Lung (tissue), 12 donors: ENCODE measurements around the gene NRDE2. TPM values are rescaled to one million over a fixed set of nuclear protein-coding genes. Genes with fewer than 3 reads are reported as not detected.

Experiments
- ATAC-seq: fragments of 200-7000 bp; cut with Tn5 transposase; one replicate; pipeline ENCODE4 v1.9.1; 2020; ENCODE audit warnings: moderate number of reproducible peaks; ENCODE audit not compliant: insufficient read depth, low FRiP score
- DNase-seq, 3 donors: peaks; one replicate each; pipeline ENCODE4 v3.0.0-alpha.2; 2013 to 2017
- H3K27ac ChIP-seq, 2 donors: one replicate each; pipeline ENCODE4 v1.5.1; 2013; ENCODE audit warnings: mild to moderate bottlenecking in 2 of 2, moderate library complexity in 2 of 2, control low read depth in 1 of 2, inconsistent platforms in 1 of 2, low read depth in 1 of 2, low read length in 1 of 2
- H3K27me3 ChIP-seq, 3 donors: one replicate each; pipeline ENCODE4 v1.5.1; 2013; ENCODE audit warnings: low read length in 2 of 3; ENCODE audit not compliant: control insufficient read depth in 3 of 3, insufficient read depth in 3 of 3
- H3K36me3 ChIP-seq, 4 donors: one replicate each; pipeline ENCODE4 v1.5.1; 2013; ENCODE audit warnings: low read length in 4 of 4, mild to moderate bottlenecking in 1 of 4, moderate library complexity in 1 of 4; ENCODE audit not compliant: control insufficient read depth in 4 of 4, insufficient read depth in 4 of 4
- H3K4me1 ChIP-seq, 5 donors: one replicate each; pipeline ENCODE4 v1.5.1; 2013; ENCODE audit warnings: low read length in 5 of 5, mild to moderate bottlenecking in 2 of 5, moderate library complexity in 1 of 5; ENCODE audit not compliant: control insufficient read depth in 5 of 5, insufficient read depth in 5 of 5
- H3K4me3 ChIP-seq: one replicate; pipeline ENCODE4 v1.5.1; 2013; ENCODE audit warnings: mild to moderate bottlenecking, control low read depth, moderate library complexity
- H3K9ac ChIP-seq, 2 donors: one replicate each; pipeline ENCODE4 v1.5.1; 2013; ENCODE audit warnings: low read length in 2 of 2, control low read depth in 1 of 2; ENCODE audit not compliant: insufficient read depth in 1 of 2
- H3K9me3 ChIP-seq, 4 donors: one replicate each; pipeline ENCODE4 v1.5.1; 2013; ENCODE audit warnings: low read length in 3 of 4, mild to moderate bottlenecking in 1 of 4, moderate library complexity in 1 of 4; ENCODE audit not compliant: control insufficient read depth in 4 of 4, insufficient read depth in 3 of 4
- CTCF ChIP-seq: IDR thresholded peaks from 2 replicates; pipeline ENCODE4 v1.5.1; 2012; ENCODE audit warnings: mild to moderate bottlenecking; ENCODE audit errors: control extremely low read depth, extremely low read depth
- WGBS, 2 donors: extraction: QIAGEN DNeasy Blood & Tissue Kit; methylation state at CpG; one replicate each; pipeline ENCODE4 v1.1.7; 2013; 5-methylcytosine and 5-hydroxymethylcytosine counted together
- polyA plus RNA-seq, 2 donors: library from polyadenylated mRNA; stranded (reverse); fragments of 200-250 nt; gene quantifications; one replicate each; pipeline ENCODE4 v1.2.1, GENCODE V29; 2013
- total RNA-seq, 2 donors: library from RNA; depleted of rRNA in 1 of 2; stranded (reverse); fragments of >200 nt in 1 of 2; gene quantifications; one replicate each; pipeline ENCODE4 v1.2.1, GENCODE V29; 2014 to 2021
- donor health status: control.
- donor health status: control.
- donor health status: Bipolar disorder and iron deficiency.
- donor health status: healthy.
- donor health status: DM: yes; HTN: yes; CAD: no.

Gene NRDE2
- total and polyA plus RNA-seq, 4 donors, result 7.0 to 21.0 (median 13.3) TPM

- Histone ChIP-seq H3K9me3 (no peaks in the 10 kb centered on the region), H3K9ac (no peak overlapping the region), H3K36me3 (peaks cover 5 to 46% (median 17%) of the 10 kb centered on the region in 4 donors), H3K4me1 (peaks cover 0 to 2% (median 0%) of the 10 kb centered on the region in 5 donors), H3K27ac (no peak overlapping the region), H3K4me3 (no peak overlapping the region), H3K27me3 (no peaks in the 10 kb centered on the region)
- TF ChIP-seq CTCF, result no peak
- 90 to 94% methylated on average over 35 of the region's 35 CpGs for WGBS, 2 donors
- no peak for ATAC-seq
- no peak for DNase-seq
Observed at GRCh38 chr14:90278199-90279175, 53.3 kb downstream of the NRDE2 start.

GRCh38 chr14:90277581-90278198, 54.1 kb downstream of the NRDE2 start:
- Histone ChIP-seq H3K9me3 (no peaks in the 10 kb centered on the region), H3K27me3 (no peaks in the 10 kb centered on the region), H3K9ac (no peak overlapping the region), H3K27ac (no peak overlapping the region), H3K4me3 (no peak overlapping the region), H3K4me1 (peaks cover 0 to 2% (median 0%) of the 10 kb centered on the region in 5 donors), H3K36me3 (peaks cover 8 to 48% (median 20%) of the 10 kb centered on the region in 4 donors)
- no peak for TF ChIP-seq CTCF
- WGBS, 2 donors, result 93 to 95% methylated on average over 24 of the region's 24 CpGs
- ATAC-seq (no peak), DNase-seq (no peak)

GRCh38 chr14:90276646-90277367, 54.9 kb downstream of the NRDE2 start:
- ATAC-seq (peak; percentile 32), DNase-seq (no peak)
- Histone ChIP-seq H3K4me1 (peaks cover 0 to 2% (median 0%) of the 10 kb centered on the region in 5 donors), H3K27me3 (no peaks in the 10 kb centered on the region), H3K9me3 (no peaks in the 10 kb centered on the region), H3K4me3 (no peak overlapping the region), H3K36me3 (peaks cover 8 to 51% (median 22%) of the 10 kb centered on the region in 4 donors), H3K9ac (no peak overlapping the region), H3K27ac (no peak overlapping the region)
- 78 to 80% methylated on average over 18 of the region's 18 CpGs for WGBS, 2 donors
- TF ChIP-seq CTCF, result no peak
